Right renal cortex interstitium (tissue), 3 donors: Measurements from ENCODE around the gene MVD. TPM values are rescaled to one million over a fixed set of nuclear protein-coding genes. Genes with fewer than 3 reads are reported as not detected.

ENCODE experiments used
- DNase-seq, 3 donors: peaks; one replicate each; pipeline ENCODE4 v3.0.0-alpha.2; 2013; ENCODE audit warnings: low read depth in 3 of 3, low spot score in 2 of 3
- polyA plus RNA-seq, 3 donors: library from polyadenylated mRNA; unstranded; fragments of 120-200 nt; gene quantifications; one replicate each; pipeline ENCODE4 v1.2.1, GENCODE V29; 2013; ENCODE audit not compliant: insufficient read length in 3 of 3

Gene MVD
- polyA plus RNA-seq, 3 donors, result 21.6 to 24.3 (median 24.0) TPM

- DNase-seq, result no peak
These were observed 4.2 kb downstream of the MVD start for GRCh38 chr16:88658714-88659113.

GRCh38 chr16:88657371-88657770, 5.5 kb downstream of the MVD start:
- DNase-seq, result no peak

GRCh38 chr16:88656291-88656980, 6.5 kb downstream of the MVD start:
- no peak for DNase-seq

- no peak for DNase-seq
These were observed 7.1 kb downstream of the MVD start for GRCh38 chr16:88655733-88656281.

- no peak for DNase-seq
These were observed 7.7 kb downstream of the MVD start for GRCh38 chr16:88655053-88655732.

- DNase-seq, result no peak
These were observed 8.4 kb downstream of the MVD start for GRCh38 chr16:88654363-88655052.

- DNase-seq, result no peak
These were observed 9.1 kb downstream of the MVD start for GRCh38 chr16:88653596-88654362.

GRCh38 chr16:88653101-88653500, 9.8 kb downstream of the MVD start:
- no peak for DNase-seq

GRCh38 chr16:88652762-88653063, 10.2 kb downstream of the MVD start:
- no peak for DNase-seq

GRCh38 chr16:88651989-88652761, 10.7 kb downstream of the MVD start:
- no peak for DNase-seq

- DNase-seq, result no peak
These were observed 11.5 kb downstream of the MVD start for GRCh38 chr16:88651276-88651988.

GRCh38 chr16:88650749-88651275, 12.1 kb downstream of the MVD start, which contains the start of gene CYBA:
Gene CYBA (minus strand): TSS chr16:88651053. CDS start chr16:88651013, 40 bp downstream.
- DNase-seq, result no peak

GRCh38 chr16:88649924-88650748, 12.8 kb downstream of the MVD start:
- DNase-seq, result no peak

- DNase-seq, result no peak
These were observed 13.5 kb downstream of the MVD start for GRCh38 chr16:88649195-88649923.

GRCh38 chr16:88647178-88648070, 15.5 kb downstream of the MVD start:
- no peak for DNase-seq

GRCh38 chr16:88646345-88647034, 16.4 kb downstream of the MVD start:
- DNase-seq, result no peak
